GM06990 (cell line): ENCODE data around the gene PEA15.

Experiments used
- DNase-seq: peaks from one replicate; pipeline ENCODE4 v3.0.0-alpha.2; 2011; ENCODE audit not compliant: insufficient read length; ENCODE audit errors: extremely low read depth
- H3K27me3 ChIP-seq: replicated peaks from 2 replicates; pipeline ENCODE4 v1.6.0; 2011; ENCODE audit warnings: low read length; ENCODE audit not compliant: control insufficient read depth, insufficient read depth
- H3K36me3 ChIP-seq: 2 replicates; pipeline ENCODE4 v1.5.1; 2011; ENCODE audit warnings: low read length; ENCODE audit not compliant: control insufficient read depth, insufficient read depth
- H3K4me3 ChIP-seq: replicated peaks from 2 replicates; pipeline ENCODE4 v1.5.1; 2011; ENCODE audit warnings: low read depth, mild to moderate bottlenecking, control low read depth, low read length
- TF ChIP-seq, protein P1 (sequence below): IDR thresholded peaks from 2 replicates; pipeline ENCODE4 v1.5.1; 2011; ENCODE audit warnings: low read length, control low read depth, mild to moderate bottlenecking, inconsistent platforms; ENCODE audit not compliant: insufficient read depth, poor library complexity, severe bottlenecking

The PEA15 gene

DNA sequence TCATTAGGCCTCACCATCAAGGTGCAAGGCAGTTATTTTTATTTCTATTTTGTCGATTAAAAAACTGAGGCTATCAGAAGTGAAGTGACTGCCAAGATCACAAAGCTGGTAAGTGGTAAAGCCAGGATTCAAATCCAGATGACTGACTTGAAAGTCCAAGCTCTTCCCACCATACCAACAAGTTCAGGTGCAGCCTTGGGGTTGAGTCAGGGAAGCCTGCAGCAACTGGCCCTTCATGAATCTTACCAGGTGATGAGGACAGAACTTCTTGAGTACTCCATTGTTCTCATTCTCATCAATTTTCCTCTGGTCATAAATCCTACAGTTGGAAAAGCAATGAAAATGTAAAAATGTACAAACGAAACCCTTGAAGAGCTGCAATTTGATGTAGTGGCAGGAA lies 20.2 kb downstream of the PEA15 start:
- no peak for DNase-seq
- Histone ChIP-seq H3K27me3 (no peaks in the 10 kb centered on the region), H3K36me3 (peaks cover 27% of the 10 kb centered on the region), H3K4me3 (no peak overlapping the region)
- TF ChIP-seq, protein P1, sequence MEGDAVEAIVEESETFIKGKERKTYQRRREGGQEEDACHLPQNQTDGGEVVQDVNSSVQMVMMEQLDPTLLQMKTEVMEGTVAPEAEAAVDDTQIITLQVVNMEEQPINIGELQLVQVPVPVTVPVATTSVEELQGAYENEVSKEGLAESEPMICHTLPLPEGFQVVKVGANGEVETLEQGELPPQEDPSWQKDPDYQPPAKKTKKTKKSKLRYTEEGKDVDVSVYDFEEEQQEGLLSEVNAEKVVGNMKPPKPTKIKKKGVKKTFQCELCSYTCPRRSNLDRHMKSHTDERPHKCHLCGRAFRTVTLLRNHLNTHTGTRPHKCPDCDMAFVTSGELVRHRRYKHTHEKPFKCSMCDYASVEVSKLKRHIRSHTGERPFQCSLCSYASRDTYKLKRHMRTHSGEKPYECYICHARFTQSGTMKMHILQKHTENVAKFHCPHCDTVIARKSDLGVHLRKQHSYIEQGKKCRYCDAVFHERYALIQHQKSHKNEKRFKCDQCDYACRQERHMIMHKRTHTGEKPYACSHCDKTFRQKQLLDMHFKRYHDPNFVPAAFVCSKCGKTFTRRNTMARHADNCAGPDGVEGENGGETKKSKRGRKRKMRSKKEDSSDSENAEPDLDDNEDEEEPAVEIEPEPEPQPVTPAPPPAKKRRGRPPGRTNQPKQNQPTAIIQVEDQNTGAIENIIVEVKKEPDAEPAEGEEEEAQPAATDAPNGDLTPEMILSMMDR: no peak

GRCh38 chr1:160226623-160227022 lies 21.4 kb downstream of the PEA15 start:
- TF ChIP-seq, protein P1: no peak
- no peaks in the 10 kb centered on the region for H3K27me3 ChIP-seq
- H3K4me3 ChIP-seq: no peak overlapping the region
- DNase-seq: no peak
- peaks cover 27% of the 10 kb centered on the region for H3K36me3 ChIP-seq

DNA sequence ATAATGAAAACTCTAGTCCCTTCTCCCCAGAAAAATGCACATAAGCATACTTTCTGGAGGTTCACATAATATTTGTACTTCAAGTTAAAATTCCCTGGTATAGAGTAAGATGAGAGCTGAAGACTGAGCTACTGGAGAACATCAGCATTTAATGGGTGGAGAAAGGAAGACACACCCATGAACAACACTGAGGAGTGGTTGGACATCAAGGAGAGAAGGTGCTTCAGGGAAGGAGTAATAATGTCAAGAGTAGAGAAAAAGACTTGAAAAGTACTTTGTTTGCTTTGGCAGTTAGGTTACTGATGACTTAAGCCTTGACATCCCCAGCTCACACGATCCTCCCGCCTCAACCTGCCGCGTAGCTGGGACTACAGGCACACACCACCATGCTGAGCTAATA lies 21.9 kb downstream of the PEA15 start:
- DNase-seq: no peak
- H3K4me3 ChIP-seq: no peak overlapping the region
- TF ChIP-seq, protein P1: no peak
- peaks cover 29% of the 10 kb centered on the region for H3K36me3 ChIP-seq
- no peaks in the 10 kb centered on the region for H3K27me3 ChIP-seq

- Histone ChIP-seq H3K36me3 (peaks cover 30% of the 10 kb centered on the region), H3K4me3 (no peak overlapping the region), H3K27me3 (no peaks in the 10 kb centered on the region)
- TF ChIP-seq, protein P1: no peak
- DNase-seq: no peak
Observed at GRCh38 chr1:160227561-160227960, 22.4 kb downstream of the PEA15 start.

GRCh38 chr1:160228431-160228830 lies 23.2 kb downstream of the PEA15 start:
- TF ChIP-seq, protein P1: no peak
- DNase-seq: no peak
- Histone ChIP-seq H3K36me3 (peaks cover 26% of the 10 kb centered on the region), H3K27me3 (no peaks in the 10 kb centered on the region), H3K4me3 (no peak overlapping the region)

DNA sequence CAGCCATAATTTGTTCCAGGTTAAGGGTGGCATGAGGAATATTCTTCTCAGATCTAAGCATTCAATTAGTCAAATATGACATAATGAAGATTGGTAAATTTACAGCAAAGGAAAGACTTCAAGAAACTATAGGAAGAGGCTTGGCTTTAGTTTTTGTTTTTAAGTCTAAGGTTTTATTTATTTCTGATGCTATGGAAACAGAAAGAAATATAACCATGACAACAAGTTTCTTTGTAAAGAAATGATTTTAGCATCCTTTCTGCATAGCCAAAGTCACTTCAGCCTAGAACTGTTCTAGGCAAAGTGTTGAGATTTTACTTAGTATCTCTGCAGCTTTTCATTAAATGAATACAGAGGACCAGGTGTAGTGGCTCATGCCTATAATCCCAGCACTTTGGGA lies 27.7 kb downstream of the PEA15 start:
- DNase-seq: no peak
- H3K36me3 ChIP-seq: peaks cover 11% of the 10 kb centered on the region
- no peaks in the 10 kb centered on the region for H3K27me3 ChIP-seq
- no peak overlapping the region for H3K4me3 ChIP-seq
- TF ChIP-seq, protein P1: no peak
